B cell (primary cell): ENCODE results near the gene PRODH. TPM values are rescaled to one million over a fixed set of nuclear protein-coding genes. Genes with fewer than 3 reads are reported as not detected.
"Not testable (repeated sequence)": the region's sequence is repeated elsewhere in the genome, so short reads cannot be mapped to it uniquely, and the experiment has no call there.

ENCODE experiments used
- ATAC-seq: fragments of 200-7000 bp; cut with Tn5 transposase; one replicate; pipeline ENCODE4 v1.10.0; 2021; ENCODE audit warnings: low read depth, mild to moderate bottlenecking, moderate number of reproducible peaks, moderate library complexity
- CTCF ChIA-PET: fragments of 350-600 bp; sonication (Branson Sonifier 250); formaldehyde crosslinking; loops from one replicate; lab custom pipeline; 2021; ENCODE audit warnings: antibody characterized with exemption, inconsistent platforms; lab: Charles Lee
- POLR2A ChIA-PET: fragments of 350-600 bp; sonication (Branson Sonifier 250); formaldehyde crosslinking; loops from one replicate; lab custom pipeline; 2021; ENCODE audit warnings: antibody characterized with exemption; lab: Charles Lee
- DNase-seq: peaks from one replicate; pipeline ENCODE4 v3.0.0; 2013
- H2AFZ ChIP-seq: 2 replicates; pipeline ENCODE4 v1.6.1; 2012; ENCODE audit warnings: mild to moderate bottlenecking, low read depth, low read length; ENCODE audit not compliant: insufficient read depth, poor library complexity, severe bottlenecking
- H3K27ac ChIP-seq, 2 donors: 1 replicate in 1 of 2; 2 replicates in 1 of 2; pipeline ENCODE4 v1.5.1; 2012 to 2013; ENCODE audit warnings: low read length in 2 of 2, mild to moderate bottlenecking in 2 of 2, moderate library complexity in 1 of 2
- H3K27me3 ChIP-seq, 4 experiments: fragments of 200-600 bp in 1 of 4; sonication (generic) in 1 of 4; replicated peaks in 1 of 4; 1 replicate in 2 of 4; 2 replicates in 2 of 4; pipeline versions ENCODE4 v1.6.1 to v1.7.0; 2013 to 2016; ENCODE audit warnings: low read length in 3 of 4, mild to moderate bottlenecking in 2 of 4, mixed read lengths in 1 of 4, moderate library complexity in 1 of 4; ENCODE audit not compliant: insufficient read depth in 4 of 4, control insufficient read depth in 3 of 4; ENCODE audit errors: control extremely low read depth in 1 of 4
- H3K36me3 ChIP-seq, 2 experiments: replicated peaks in 1 of 2; 1 replicate in 1 of 2; 2 replicates in 1 of 2; pipeline versions ENCODE4 v1.6.1 to v1.7.1; 2013; ENCODE audit warnings: low read length in 1 of 2; ENCODE audit not compliant: insufficient read depth in 2 of 2, control insufficient read depth in 1 of 2; ENCODE audit errors: control extremely low read depth in 1 of 2, extremely low read depth in 1 of 2
- H3K4me1 ChIP-seq, 2 donors: fragments of 200-600 bp in 1 of 2; sonication (generic) in 1 of 2; 1 replicate in 1 of 2; 2 replicates in 1 of 2; pipeline versions ENCODE4 v1.5.1 to v1.6.1; 2013 to 2017; ENCODE audit warnings: low read length in 2 of 2; ENCODE audit not compliant: control insufficient read depth in 2 of 2, insufficient read depth in 2 of 2
- H3K4me2 ChIP-seq: replicated peaks from 2 replicates; pipeline ENCODE3; 2012; ENCODE audit warnings: mild to moderate bottlenecking, low read depth, low read length; ENCODE audit not compliant: poor library complexity, severe bottlenecking
- H3K4me3 ChIP-seq, 5 experiments: fragments of 200-600 bp in 1 of 5; sonication (generic) in 1 of 5; 1 replicate in 3 of 5; 2 replicates in 2 of 5; pipeline versions ENCODE4 v1.5.1 to v1.7.0; 2011 to 2016; ENCODE audit warnings: low read length in 4 of 5, mild to moderate bottlenecking in 4 of 5, low read depth in 2 of 5, control low read depth in 1 of 5, moderate library complexity in 1 of 5; ENCODE audit not compliant: insufficient read depth in 1 of 5; ENCODE audit errors: control extremely low read depth in 1 of 5, extremely low read depth in 1 of 5
- H3K79me2 ChIP-seq: fragments of 200-600 bp; sonication (generic); one replicate; pipeline ENCODE4 v1.6.0; 2016; ENCODE audit warnings: low read length; ENCODE audit not compliant: control insufficient read depth, insufficient read depth
- H3K9ac ChIP-seq: fragments of 200-600 bp; sonication (generic); 2 replicates; pipeline ENCODE4 v1.6.1; 2017; ENCODE audit warnings: mild to moderate bottlenecking, low read length, moderate library complexity
- H3K9me3 ChIP-seq, 3 donors: one replicate each; pipeline versions ENCODE4 v1.6.1 to v1.7.1; 2013; ENCODE audit warnings: low read length in 2 of 3; ENCODE audit not compliant: control insufficient read depth in 2 of 3, insufficient read depth in 1 of 3; ENCODE audit errors: control extremely low read depth in 1 of 3
- H4K20me1 ChIP-seq: 2 replicates; pipeline ENCODE4 v1.6.0; 2012; ENCODE audit warnings: mild to moderate bottlenecking, low read length; ENCODE audit not compliant: insufficient read depth, control insufficient read depth, poor library complexity, severe bottlenecking
- H3K27ac Mint-ChIP-seq: one replicate; pipeline ENCODE4 v1.8.0; 2021; ENCODE audit warnings: mixed read lengths
- H3K27me3 Mint-ChIP-seq: one replicate; pipeline ENCODE4 v1.8.0; 2021; ENCODE audit warnings: mixed read lengths
- H3K4me1 Mint-ChIP-seq: one replicate; pipeline ENCODE4 v1.8.0; 2021; ENCODE audit warnings: mixed read lengths
- H3K4me3 Mint-ChIP-seq: one replicate; pipeline ENCODE4 v1.8.0; 2021; ENCODE audit warnings: mixed read lengths
- H3K9me3 Mint-ChIP-seq: one replicate; pipeline ENCODE4 v1.8.0; 2022; ENCODE audit warnings: mixed read lengths; ENCODE audit not compliant: insufficient read depth
- CTCF ChIP-seq: fragments of 200-600 bp; IDR thresholded peaks from one replicate; pipeline ENCODE4 v1.8.0; 2022; ENCODE audit warnings: antibody characterized with exemption, mild to moderate bottlenecking
- EZH2 ChIP-seq: IDR thresholded peaks from 2 replicates; pipeline ENCODE4 v1.6.1; 2012; ENCODE audit warnings: borderline replicate concordance, low read depth, mild to moderate bottlenecking, moderate library complexity, low read length; ENCODE audit not compliant: insufficient read depth, poor library complexity, severe bottlenecking
- WGBS: methylation state at CpG from one replicate; pipeline ENCODE4 v1.1.5; 2013; ENCODE audit warnings: missing lambda C conversion rate; ENCODE audit not compliant: insufficient coverage; 5-methylcytosine and 5-hydroxymethylcytosine counted together
- intact Hi-C: fragments of 100-400 bp; cut with micrococcal nuclease; formaldehyde crosslinking; loops from one replicate; pipeline ENCODE4 v1.10.0; 2022
- polyA plus RNA-seq: library from polyadenylated mRNA; depleted of rRNA; stranded (reverse); fragments of >200 nt; gene quantifications from 2 replicates; pipeline ENCODE4 v1.2.3, GENCODE V29; 2012
- total RNA-seq, 2 donors: library from RNA; stranded (reverse); fragments of 120-200 nt in 1 of 2; gene quantifications; 1 replicate in 1 of 2; 2 replicates in 1 of 2; pipeline versions ENCODE4 v1.2.3 to v1.2.4, GENCODE V29; 2013 to 2022

Gene PRODH
- total and polyA plus RNA-seq, 2 donors (not counting 1 experiment from before 2014, with no cell fraction given), result not detected

DNA sequence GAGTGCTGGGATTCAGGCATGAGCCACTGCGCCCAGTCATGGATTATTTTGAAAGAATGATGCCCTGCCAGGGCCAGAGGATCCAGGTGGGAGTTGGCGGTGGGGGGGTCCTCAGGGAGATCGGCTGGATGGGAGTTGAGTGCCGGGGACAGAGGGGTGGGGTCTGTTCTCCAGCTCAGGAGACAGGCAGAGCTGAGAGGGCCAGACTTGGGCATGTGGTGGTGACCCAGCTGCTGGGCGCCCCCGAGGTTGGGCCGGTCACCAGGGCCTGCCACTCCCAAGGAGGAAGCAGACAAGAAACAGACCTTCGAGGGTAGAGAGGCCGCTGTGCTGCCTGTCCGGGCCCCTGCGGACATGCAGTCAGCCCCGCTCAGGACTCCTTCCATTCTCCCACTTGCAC lies 11.8 kb upstream of the PRODH start:
- Mint-ChIP-seq H3K27ac (no peak overlapping the region), H3K27me3 (peaks cover 24% of the 10 kb centered on the region), H3K4me1 (no peaks in the 10 kb centered on the region), H3K9me3 (no peaks in the 10 kb centered on the region), H3K4me3 (no peak overlapping the region)
- ATAC-seq (no peak), DNase-seq (no peak)
- no peaks in the 10 kb centered on the region for H3K36me3 ChIP-seq
- no peak overlapping the region for H3K9ac ChIP-seq
- intact Hi-C loops, result no loop called here
- ChIA-PET POLR2A (no interaction called here), CTCF (no interaction called here)
- H3K9me3 ChIP-seq, result no peaks in the 10 kb centered on the region
- H4K20me1 ChIP-seq, result no peaks in the 10 kb centered on the region
- H3K4me1 ChIP-seq, result no peaks in the 10 kb centered on the region
- peaks cover 0 to 3% (median 0%) of the 10 kb centered on the region in 4 experiments for H3K27me3 ChIP-seq
- H2AFZ ChIP-seq, result no peak overlapping the region
- no peak overlapping the region for H3K4me2 ChIP-seq
- H3K4me3 ChIP-seq, result no peak overlapping the region
- H3K79me2 ChIP-seq, result no peaks in the 10 kb centered on the region
- WGBS, result 80% methylated on average over 12 of the region's 12 CpGs
- H3K27ac ChIP-seq, result no peak overlapping the region
- TF ChIP-seq EZH2, result no peak
- no peak for TF ChIP-seq CTCF

- H3K4me1 ChIP-seq, intact Hi-C loops, H3K79me2 ChIP-seq, H4K20me1 ChIP-seq, H3K4me1 Mint-ChIP-seq, H3K36me3 ChIP-seq, H3K4me3 Mint-ChIP-seq, H3K9ac ChIP-seq, DNase-seq, H3K9me3 Mint-ChIP-seq, H3K4me2 ChIP-seq, H3K9me3 ChIP-seq, H3K27me3 ChIP-seq, H3K27ac ChIP-seq, H2AFZ ChIP-seq, ATAC-seq, H3K4me3 ChIP-seq, POLR2A ChIA-PET, H3K27ac Mint-ChIP-seq, CTCF ChIA-PET: not testable (repeated sequence)
- WGBS, result no CpG with 5 or more reads among the region's 9 CpGs
- H3K27me3 Mint-ChIP-seq, result peaks cover 24% of the 10 kb centered on the region
Observed at GRCh38 chr22:18947105-18947504, 11.0 kb upstream of the PRODH start.

- H3K9me3 ChIP-seq, ATAC-seq, H3K79me2 ChIP-seq, CTCF ChIA-PET, intact Hi-C loops, H3K4me1 Mint-ChIP-seq, H3K4me3 ChIP-seq, H3K36me3 ChIP-seq, H3K27ac Mint-ChIP-seq, H3K27me3 Mint-ChIP-seq, H3K4me2 ChIP-seq, H3K4me3 Mint-ChIP-seq, H4K20me1 ChIP-seq, H3K27ac ChIP-seq, H3K9me3 Mint-ChIP-seq, H3K9ac ChIP-seq, POLR2A ChIA-PET, H2AFZ ChIP-seq, H3K4me1 ChIP-seq, DNase-seq, H3K27me3 ChIP-seq: not testable (repeated sequence)
- WGBS, result no CpG with 5 or more reads among the region's 8 CpGs
Observed at GRCh38 chr22:18938691-18939090, 2.6 kb upstream of the PRODH start.
